GM10266 (cell line): Measurements from ENCODE around the gene CLASP2.

ENCODE experiments used
- DNase-seq: peaks from one replicate; pipeline ENCODE4 v3.0.0; 2012; ENCODE audit errors: extremely low spot score
- TF ChIP-seq, protein P1 (sequence below): IDR thresholded peaks from 2 replicates; pipeline ENCODE4 v1.5.1; 2012; ENCODE audit warnings: mild to moderate bottlenecking, low read depth; ENCODE audit not compliant: control insufficient read depth, insufficient read depth; ENCODE audit errors: missing control alignments

CLASP2 gene

DNA sequence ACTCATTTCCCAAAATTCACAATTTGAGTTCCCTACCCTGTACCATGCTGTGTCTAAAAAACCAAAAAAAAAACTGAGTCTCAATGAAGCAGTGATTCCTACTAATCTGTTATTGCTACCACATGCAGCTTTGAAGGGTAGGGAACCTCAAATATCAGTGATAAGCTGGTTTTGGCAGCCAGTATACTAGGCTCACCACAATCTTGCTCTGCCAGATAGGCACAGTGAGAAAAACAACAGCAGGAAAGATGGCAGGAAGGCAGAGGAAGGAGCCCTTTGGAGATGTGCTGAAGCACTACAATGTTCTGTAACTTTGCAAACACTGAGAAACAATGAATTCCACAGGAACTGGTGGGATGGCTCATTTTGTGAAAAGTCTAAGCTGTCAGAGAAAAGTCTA lies 180.9 kb downstream of the CLASP2 start:
- TF ChIP-seq, protein P1, sequence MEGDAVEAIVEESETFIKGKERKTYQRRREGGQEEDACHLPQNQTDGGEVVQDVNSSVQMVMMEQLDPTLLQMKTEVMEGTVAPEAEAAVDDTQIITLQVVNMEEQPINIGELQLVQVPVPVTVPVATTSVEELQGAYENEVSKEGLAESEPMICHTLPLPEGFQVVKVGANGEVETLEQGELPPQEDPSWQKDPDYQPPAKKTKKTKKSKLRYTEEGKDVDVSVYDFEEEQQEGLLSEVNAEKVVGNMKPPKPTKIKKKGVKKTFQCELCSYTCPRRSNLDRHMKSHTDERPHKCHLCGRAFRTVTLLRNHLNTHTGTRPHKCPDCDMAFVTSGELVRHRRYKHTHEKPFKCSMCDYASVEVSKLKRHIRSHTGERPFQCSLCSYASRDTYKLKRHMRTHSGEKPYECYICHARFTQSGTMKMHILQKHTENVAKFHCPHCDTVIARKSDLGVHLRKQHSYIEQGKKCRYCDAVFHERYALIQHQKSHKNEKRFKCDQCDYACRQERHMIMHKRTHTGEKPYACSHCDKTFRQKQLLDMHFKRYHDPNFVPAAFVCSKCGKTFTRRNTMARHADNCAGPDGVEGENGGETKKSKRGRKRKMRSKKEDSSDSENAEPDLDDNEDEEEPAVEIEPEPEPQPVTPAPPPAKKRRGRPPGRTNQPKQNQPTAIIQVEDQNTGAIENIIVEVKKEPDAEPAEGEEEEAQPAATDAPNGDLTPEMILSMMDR: no peak
- DNase-seq: no peak

DNA sequence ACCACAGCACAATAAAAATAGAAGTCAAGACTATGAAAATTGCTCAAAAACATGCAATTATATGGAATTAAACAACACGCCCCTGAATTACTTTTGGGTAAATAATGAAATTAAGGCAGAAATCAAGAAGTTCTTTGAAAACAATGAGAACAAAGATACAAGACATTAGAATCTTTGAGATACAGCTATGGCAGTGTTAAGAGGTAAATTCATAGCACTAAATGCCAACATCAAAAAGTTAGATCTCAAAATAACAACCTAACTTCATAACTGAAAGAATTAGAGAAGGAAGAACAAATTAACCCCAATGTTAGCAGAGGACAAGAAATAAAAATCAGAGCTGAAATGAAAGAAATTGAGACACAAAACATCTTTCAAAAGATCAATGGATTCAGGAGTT lies 191.3 kb downstream of the CLASP2 start:
- DNase-seq: no peak
- TF ChIP-seq, protein P1: no peak

DNA sequence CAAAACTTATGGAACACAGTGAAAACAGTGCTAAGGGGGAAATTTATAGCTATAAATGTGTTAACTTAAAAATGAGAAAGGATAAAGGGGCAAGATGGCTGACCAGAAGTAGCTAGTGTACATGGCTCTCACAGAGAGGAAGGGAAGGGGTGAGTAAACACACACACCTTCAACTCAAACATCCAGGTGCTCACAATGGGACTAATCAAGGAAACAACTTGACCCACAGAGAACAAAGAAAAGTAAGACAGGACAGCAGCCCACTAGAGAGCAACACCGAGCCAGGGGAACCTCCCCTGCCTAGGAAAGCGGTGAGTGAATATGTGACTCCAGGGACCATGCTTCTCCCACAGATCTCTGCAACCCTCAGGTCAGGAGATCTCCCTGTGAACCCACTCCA lies 192.8 kb downstream of the CLASP2 start:
- DNase-seq: no peak
- TF ChIP-seq, protein P1: no peak

DNA sequence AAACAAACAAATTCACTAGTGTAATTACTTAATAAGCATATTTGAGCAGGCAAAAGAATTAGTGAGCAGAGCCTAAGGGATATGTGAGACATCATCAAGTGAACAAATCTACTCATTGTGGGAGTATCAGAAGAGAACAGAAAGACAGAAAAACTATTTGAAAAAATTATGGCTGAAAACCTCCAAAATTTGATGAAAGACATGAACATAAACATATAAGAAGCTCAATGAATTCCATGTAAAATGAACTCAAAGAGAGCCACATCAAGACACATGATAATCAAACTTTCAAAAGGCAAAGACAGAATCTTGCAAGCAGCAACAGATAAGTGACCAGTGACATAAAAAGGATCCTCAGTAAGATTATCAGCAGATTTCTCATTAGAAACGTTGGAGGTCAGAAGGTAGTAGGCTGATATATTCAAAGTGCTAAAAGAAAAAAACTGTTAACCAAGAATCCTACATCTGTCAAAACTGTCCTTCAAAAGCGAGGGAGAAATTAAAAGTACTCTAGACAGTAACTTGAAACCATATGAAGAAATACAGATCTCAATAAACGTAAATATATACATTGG lies 194.9 kb downstream of the CLASP2 start:
- DNase-seq: no peak
- TF ChIP-seq, protein P1: no peak

DNA sequence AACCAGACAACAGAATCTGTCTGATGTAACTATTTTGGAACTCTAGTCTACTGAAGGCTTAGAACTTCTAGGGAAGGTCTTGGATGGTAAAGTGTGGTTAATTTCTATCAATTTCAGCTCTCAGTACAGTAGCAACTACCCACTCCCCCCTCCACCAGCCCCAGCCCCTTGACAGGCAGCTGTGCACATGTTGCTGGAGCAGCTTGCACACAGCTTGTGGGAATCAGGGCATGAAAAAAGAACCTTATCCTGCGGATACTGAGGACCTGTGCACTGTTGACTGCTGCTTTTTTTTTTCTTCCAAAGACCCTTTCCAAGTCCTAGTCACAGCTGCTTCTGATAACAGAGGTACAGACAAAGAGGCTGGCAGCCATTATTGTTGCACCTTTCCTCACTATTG lies 196.3 kb downstream of the CLASP2 start:
- DNase-seq: no peak
- TF ChIP-seq, protein P1: no peak

DNA sequence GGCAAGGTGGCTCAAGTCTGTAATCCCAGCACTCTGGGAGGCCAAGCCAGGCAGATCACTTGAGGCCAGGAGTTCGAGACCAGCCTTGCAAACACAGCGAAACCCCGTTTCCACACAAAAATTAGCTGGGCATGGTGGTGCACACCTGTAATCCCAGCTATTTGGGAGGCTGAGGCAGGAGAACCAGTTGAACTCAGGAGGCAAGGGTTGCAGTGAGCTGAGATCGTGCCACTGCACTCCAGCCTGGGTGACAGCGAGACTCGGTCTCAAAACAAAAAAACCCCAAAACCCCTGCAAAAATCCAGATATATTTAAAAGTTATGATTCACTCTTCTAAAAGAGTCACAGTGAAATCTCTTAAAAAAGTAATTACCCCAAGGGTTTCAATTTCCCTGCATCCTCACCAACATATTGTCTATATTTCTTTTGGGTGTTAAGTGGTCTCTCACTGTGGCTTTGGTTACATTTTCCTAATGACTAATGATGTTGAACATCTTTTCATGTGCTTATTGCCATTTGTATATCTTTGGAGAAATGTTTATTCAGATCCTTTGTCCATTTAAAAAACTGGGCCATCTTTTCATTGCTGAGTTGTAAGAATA lies 204.7 kb downstream of the CLASP2 start:
- TF ChIP-seq, protein P1: no peak
- no peak for DNase-seq

DNA sequence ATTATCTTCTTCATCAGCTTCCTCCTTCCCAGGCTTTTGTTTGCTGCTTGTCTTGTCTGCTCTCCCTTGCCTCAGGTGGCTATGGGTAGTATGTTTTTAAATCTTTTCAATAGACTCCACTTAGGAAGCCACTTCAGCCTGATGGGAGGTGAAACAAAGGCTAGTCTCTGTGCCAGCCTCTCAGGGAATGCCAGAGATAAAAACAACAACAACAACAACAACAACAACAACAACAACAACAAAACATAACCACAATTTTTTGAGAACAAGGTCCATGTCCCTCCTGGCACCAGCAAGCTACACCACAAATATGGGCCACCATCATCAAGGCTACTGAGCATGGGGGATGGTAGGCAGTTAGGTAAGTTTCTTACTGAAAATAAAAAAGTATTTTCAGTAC lies 213.0 kb downstream of the CLASP2 start:
- TF ChIP-seq, protein P1: no peak
- DNase-seq: no peak
